Neural progenitor cell (in vitro differentiated cells): Measurements from ENCODE around the gene SUMO2. TPM values are rescaled to one million over a fixed set of nuclear protein-coding genes. Genes with fewer than 3 reads are reported as not detected.
"Not testable (repeated sequence)": the region's sequence is repeated elsewhere in the genome, so short reads cannot be mapped to it uniquely, and the experiment has no call there.

Experiments
- DNase-seq: peaks from one replicate; pipeline ENCODE4 v3.0.0-alpha.2; 2016; ENCODE audit warnings: low spot score
- H2AFZ ChIP-seq: fragments of 200-600 bp; sonication (generic); replicated peaks from 2 replicates; pipeline ENCODE4 v1.6.1; 2016; ENCODE audit warnings: antibody characterized with exemption
- H3F3A ChIP-seq: fragments of 200-600 bp; sonication (generic); 2 replicates; pipeline ENCODE4 v1.6.1; 2016; ENCODE audit warnings: antibody characterized with exemption, low read depth
- H3K27ac ChIP-seq: fragments of 200-600 bp; sonication (generic); 2 replicates; pipeline ENCODE4 v1.5.1; 2016; ENCODE audit warnings: mild to moderate bottlenecking
- H3K27me3 ChIP-seq: fragments of 200-600 bp; sonication (generic); 2 replicates; pipeline ENCODE4 v1.6.1; 2016; ENCODE audit warnings: mild to moderate bottlenecking, moderate library complexity
- H3K36me3 ChIP-seq: fragments of 200-600 bp; sonication (generic); 2 replicates; pipeline ENCODE4 v1.5.1; 2016
- H3K4me1 ChIP-seq: fragments of 200-600 bp; sonication (generic); 2 replicates; pipeline ENCODE4 v1.6.1; 2016; ENCODE audit warnings: mixed run types
- H3K4me2 ChIP-seq: fragments of 200-600 bp; sonication (generic); 2 replicates; pipeline ENCODE4 v1.6.1; 2016
- H3K4me3 ChIP-seq: fragments of 200-600 bp; sonication (generic); 2 replicates; pipeline ENCODE4 v1.5.1; 2016
- H3K79me2 ChIP-seq: fragments of 200-600 bp; sonication (generic); 2 replicates; pipeline ENCODE4 v1.6.1; 2016; ENCODE audit warnings: low read depth
- H3K9ac ChIP-seq: fragments of 200-600 bp; sonication (generic); 2 replicates; pipeline ENCODE4 v1.6.1; 2016
- H3K9me3 ChIP-seq: fragments of 200-600 bp; sonication (generic); 2 replicates; pipeline ENCODE4 v1.5.1; 2016; ENCODE audit warnings: low read depth
- H4K20me1 ChIP-seq: fragments of 200-600 bp; sonication (generic); 2 replicates; pipeline ENCODE4 v1.6.1; 2016; ENCODE audit warnings: low read depth
- H3K27ac Mint-ChIP-seq: 3 replicates; pipeline ENCODE4 v1.8.0; 2021; ENCODE audit warnings: mixed read lengths
- H3K27me3 Mint-ChIP-seq: 2 replicates; pipeline ENCODE4 v1.8.0; 2022; ENCODE audit warnings: low read depth, mild to moderate bottlenecking, inconsistent platforms, moderate library complexity, mixed read lengths; ENCODE audit not compliant: insufficient read depth
- H3K36me3 Mint-ChIP-seq: 3 replicates; pipeline ENCODE4 v1.8.0; 2021; ENCODE audit warnings: mixed read lengths
- H3K4me1 Mint-ChIP-seq: 3 replicates; pipeline ENCODE4 v1.8.0; 2021; ENCODE audit warnings: mixed read lengths
- H3K4me3 Mint-ChIP-seq: 3 replicates; pipeline ENCODE4 v1.8.0; 2021; ENCODE audit warnings: mild to moderate bottlenecking, moderate library complexity, mixed read lengths
- H3K9me3 Mint-ChIP-seq: 3 replicates; pipeline ENCODE4 v1.8.0; 2020; ENCODE audit warnings: mixed read lengths
- CTCF ChIP-seq: fragments of 200-600 bp; sonication (generic); IDR thresholded peaks from 2 replicates; pipeline ENCODE4 v1.5.1; 2017; ENCODE audit warnings: antibody characterized with exemption, mild to moderate bottlenecking
- EZH2 ChIP-seq: fragments of 200-600 bp; sonication (generic); IDR thresholded peaks from 2 replicates; pipeline ENCODE4 v1.6.1; 2017; ENCODE audit warnings: antibody characterized with exemption, mild to moderate bottlenecking, moderate library complexity
- EZH2phosphoT487 ChIP-seq: fragments of 200-600 bp; sonication (generic); IDR thresholded peaks from 2 replicates; pipeline ENCODE4 v1.6.1; 2017; ENCODE audit warnings: antibody characterized with exemption
- total RNA-seq: library from RNA; depleted of rRNA; stranded (reverse); fragments of >200 nt; gene quantifications from 2 replicates; pipeline ENCODE4 v1.2.3, GENCODE V29; 2015; ENCODE audit warnings: low replicate concordance

Gene SUMO2
- total RNA-seq, 1 donor from 2014 or later = 372 TPM

GRCh38 chr17:75209061-75209460 is 26.3 kb upstream of the SUMO2 start:
- no peaks in the 10 kb centered on the region for H3K9me3 Mint-ChIP-seq
- no peaks in the 10 kb centered on the region for H3K27me3 ChIP-seq
- peaks cover 19% of the 10 kb centered on the region for H3K36me3 ChIP-seq
- H3K27ac ChIP-seq = no peak overlapping the region
- peaks cover 16% of the 10 kb centered on the region for H3K36me3 Mint-ChIP-seq
- no peak overlapping the region for H3K9ac ChIP-seq
- no peak overlapping the region for H3K4me3 Mint-ChIP-seq
- no peak for TF ChIP-seq CTCF
- no peak for TF ChIP-seq EZH2
- no peak for TF ChIP-seq EZH2phosphoT487
- H3K4me2 ChIP-seq = no peak overlapping the region
- H2AFZ ChIP-seq = no peak overlapping the region
- peaks cover 10% of the 10 kb centered on the region for H3K4me1 Mint-ChIP-seq
- peaks cover 8% of the 10 kb centered on the region for H4K20me1 ChIP-seq
- H3F3A ChIP-seq = peaks cover 19% of the 10 kb centered on the region
- H3K4me3 ChIP-seq = no peak overlapping the region
- H3K79me2 ChIP-seq = peaks cover 57% of the 10 kb centered on the region
- no peak for DNase-seq
- H3K27ac Mint-ChIP-seq = no peak overlapping the region
- H3K9me3 ChIP-seq = no peaks in the 10 kb centered on the region
- H3K27me3 Mint-ChIP-seq = peaks cover 9% of the 10 kb centered on the region
- H3K4me1 ChIP-seq = peaks cover 4% of the 10 kb centered on the region

GRCh38 chr17:75208161-75208560 is 25.4 kb upstream of the SUMO2 start:
- Histone ChIP-seq H3K27me3 (no peaks in the 10 kb centered on the region), H3K9me3 (no peaks in the 10 kb centered on the region), H3F3A (peaks cover 21% of the 10 kb centered on the region), H3K4me2 (no peak overlapping the region), H2AFZ (no peak overlapping the region), H3K4me1 (peaks cover 4% of the 10 kb centered on the region), H3K79me2 (peaks cover 58% of the 10 kb centered on the region), H4K20me1 (peaks cover 8% of the 10 kb centered on the region), H3K4me3 (no peak overlapping the region), H3K27ac (no peak overlapping the region), H3K36me3 (peaks cover 17% of the 10 kb centered on the region), H3K9ac (no peak overlapping the region)
- Mint-ChIP-seq H3K27ac (no peak overlapping the region), H3K4me3 (peak overlapping the region; percentile 77), H3K4me1 (peaks cover 14% of the 10 kb centered on the region), H3K9me3 (no peaks in the 10 kb centered on the region), H3K27me3 (peaks cover 9% of the 10 kb centered on the region), H3K36me3 (peaks cover 16% of the 10 kb centered on the region)
- TF ChIP-seq EZH2 (no peak), CTCF (no peak), EZH2phosphoT487 (no peak)
- DNase-seq = no peak

- no peak overlapping the region for H3K4me3 ChIP-seq
- peaks cover 9% of the 10 kb centered on the region for H3K27me3 Mint-ChIP-seq
- H3F3A ChIP-seq = peaks cover 21% of the 10 kb centered on the region
- no peak overlapping the region for H2AFZ ChIP-seq
- H3K9me3 ChIP-seq = no peaks in the 10 kb centered on the region
- H3K4me2 ChIP-seq = no peak overlapping the region
- H4K20me1 ChIP-seq = peaks cover 8% of the 10 kb centered on the region
- no peak overlapping the region for H3K9ac ChIP-seq
- H3K36me3 Mint-ChIP-seq = peaks cover 16% of the 10 kb centered on the region
- H3K27ac ChIP-seq = no peak overlapping the region
- no peaks in the 10 kb centered on the region for H3K9me3 Mint-ChIP-seq
- H3K79me2 ChIP-seq = peaks cover 58% of the 10 kb centered on the region
- no peak for DNase-seq
- H3K27ac Mint-ChIP-seq = no peak overlapping the region
- peak overlapping the region; percentile 77 for H3K4me3 Mint-ChIP-seq
- no peaks in the 10 kb centered on the region for H3K27me3 ChIP-seq
- H3K4me1 Mint-ChIP-seq = peaks cover 14% of the 10 kb centered on the region
- peaks cover 13% of the 10 kb centered on the region for H3K36me3 ChIP-seq
- H3K4me1 ChIP-seq = peaks cover 4% of the 10 kb centered on the region
- TF ChIP-seq EZH2phosphoT487 = no peak
- no peak for TF ChIP-seq EZH2
- no peak for TF ChIP-seq CTCF
Observed at GRCh38 chr17:75207760-75208159, 25.0 kb upstream of the SUMO2 start.

- Mint-ChIP-seq H3K36me3 (peaks cover 16% of the 10 kb centered on the region), H3K4me3 (peak overlapping the region; percentile 96), H3K4me1 (peaks cover 14% of the 10 kb centered on the region)
- not testable (repeated sequence) for H3K9me3 Mint-ChIP-seq, H3K4me1 ChIP-seq, H3K36me3 ChIP-seq, H3K27ac Mint-ChIP-seq, H3K27ac ChIP-seq, H2AFZ ChIP-seq, DNase-seq, H3K27me3 Mint-ChIP-seq, H4K20me1 ChIP-seq, H3K9me3 ChIP-seq, H3K27me3 ChIP-seq
- H3K4me3 ChIP-seq = peak overlapping the region; percentile 80
- peak overlapping the region; percentile 97 for H3K9ac ChIP-seq
- H3K4me2 ChIP-seq = peak overlapping the region; percentile 99
- peaks cover 58% of the 10 kb centered on the region for H3K79me2 ChIP-seq
- H3F3A ChIP-seq = peaks cover 21% of the 10 kb centered on the region
Observed at GRCh38 chr17:75207050-75207407, 24.3 kb upstream of the SUMO2 start.
